HEK293 (cell line): ENCODE data around the gene SRPRB.

Experiments
- CTCF ChIA-PET: fragments of 350-600 bp; formaldehyde crosslinking; extraction: SDS; loops from one replicate; lab custom pipeline; 2021; ENCODE audit warnings: antibody characterized with exemption; lab: Yijun Ruan, JAX
- POLR2A ChIA-PET: fragments of 300-600 bp; formaldehyde crosslinking; extraction: SDS; loops from one replicate; lab custom pipeline; 2020; ENCODE audit warnings: antibody characterized with exemption, inconsistent platforms; lab: Yijun Ruan, JAX
- H3K27ac ChIP-seq: fragments of 200-500 bp; sonication (Bioruptor generic); 2 replicates; pipeline ENCODE4 v1.5.1; 2014; ENCODE audit warnings: low read depth, low read length, control low read depth, inconsistent platforms; ENCODE audit errors: extremely low read depth
- H3K36me3 ChIP-seq, 2 experiments: fragments of 200-500 bp in 1 of 2; sonication (Bioruptor generic) in 1 of 2; 1 replicate in 1 of 2; 2 replicates in 1 of 2; pipeline ENCODE4 v1.5.1; 2014 to 2017; ENCODE audit warnings: inconsistent platforms in 2 of 2, low read length in 2 of 2; ENCODE audit not compliant: control insufficient read depth in 2 of 2, insufficient read depth in 1 of 2
- H3K4me1 ChIP-seq: fragments of 200-500 bp; sonication (Bioruptor generic); 2 replicates; pipeline ENCODE4 v1.5.1; 2014; ENCODE audit warnings: mild to moderate bottlenecking, low read length, inconsistent platforms; ENCODE audit not compliant: control insufficient read depth, insufficient read depth
- H3K4me3 ChIP-seq: 2 replicates; pipeline ENCODE4 v1.5.1; 2011; ENCODE audit warnings: low read depth, mild to moderate bottlenecking, control low read depth, low read length, moderate library complexity
- H3K9me3 ChIP-seq: fragments of 200-500 bp; sonication (Bioruptor generic); 2 replicates; pipeline ENCODE4 v1.5.1; 2014; ENCODE audit warnings: low read depth, low read length, inconsistent platforms; ENCODE audit not compliant: control insufficient read depth, insufficient read depth
- HOXA7 ChIP-seq: sonication (generic); formaldehyde crosslinking; IDR thresholded peaks from 2 replicates; pipeline ENCODE4 v1.8.1; 2022; ENCODE audit warnings: missing genetic modification reagents, borderline replicate concordance
- INSM2 ChIP-seq: fragments of 450-650 bp; formaldehyde crosslinking; IDR thresholded peaks from 2 replicates; pipeline ENCODE4 v1.5.1; 2016; ENCODE audit warnings: missing biosample characterization, missing genetic modification characterization
- OSR2 ChIP-seq: fragments of 450-650 bp; formaldehyde crosslinking; IDR thresholded peaks from 2 replicates; pipeline ENCODE4 v1.5.1; 2016; ENCODE audit warnings: missing biosample characterization, missing genetic modification characterization
- SCRT1 ChIP-seq: fragments of 450-650 bp; formaldehyde crosslinking; IDR thresholded peaks from 2 replicates; pipeline ENCODE4 v1.5.1; 2016; ENCODE audit warnings: missing biosample characterization, missing genetic modification characterization, borderline replicate concordance
- SCRT2 ChIP-seq: fragments of 450-650 bp; formaldehyde crosslinking; IDR thresholded peaks from 2 replicates; pipeline ENCODE4 v1.5.1; 2016; ENCODE audit warnings: missing biosample characterization, missing genetic modification characterization
- TRIM28 ChIP-seq: IDR thresholded peaks from 2 replicates; pipeline ENCODE4 v1.6.1; 2011; ENCODE audit warnings: low read length, control low read depth, borderline replicate concordance
- YY2 ChIP-seq: fragments of 450-650 bp; formaldehyde crosslinking; IDR thresholded peaks from 2 replicates; pipeline ENCODE4 v1.5.1; 2016; ENCODE audit warnings: missing biosample characterization, missing genetic modification characterization
- ZBTB7A ChIP-seq: fragments of 450-650 bp; formaldehyde crosslinking; IDR thresholded peaks from 2 replicates; pipeline ENCODE4 v1.5.1; 2016; ENCODE audit warnings: low read depth, missing biosample characterization, missing genetic modification characterization
- ZEB2 ChIP-seq: fragments of 450-650 bp; formaldehyde crosslinking; IDR thresholded peaks from 2 replicates; pipeline ENCODE4 v1.5.1; 2016; ENCODE audit warnings: missing biosample characterization, missing genetic modification characterization
- ZNF10 ChIP-seq: fragments of 450-650 bp; formaldehyde crosslinking; IDR thresholded peaks from 2 replicates; pipeline ENCODE4 v1.5.1; 2017; ENCODE audit warnings: missing biosample characterization, missing genetic modification characterization
- ZNF112 ChIP-seq: fragments of 450-650 bp; formaldehyde crosslinking; IDR thresholded peaks from 2 replicates; pipeline ENCODE4 v1.5.0; 2017; ENCODE audit warnings: missing biosample characterization, missing genetic modification characterization
- ZNF132 ChIP-seq: fragments of 450-650 bp; formaldehyde crosslinking; IDR thresholded peaks from 2 replicates; pipeline ENCODE4 v1.5.1; 2017; ENCODE audit warnings: missing biosample characterization, missing genetic modification characterization, borderline replicate concordance
- ZNF211 ChIP-seq: fragments of 450-650 bp; formaldehyde crosslinking; IDR thresholded peaks from 2 replicates; pipeline ENCODE4 v1.5.1; 2016; ENCODE audit warnings: low read depth, missing biosample characterization, missing genetic modification characterization
- ZNF266 ChIP-seq: fragments of 450-650 bp; formaldehyde crosslinking; IDR thresholded peaks from 2 replicates; pipeline ENCODE4 v1.5.1; 2016; ENCODE audit warnings: missing biosample characterization, missing genetic modification characterization, low read depth
- ZNF280D ChIP-seq: fragments of 450-650 bp; formaldehyde crosslinking; IDR thresholded peaks from 2 replicates; pipeline ENCODE4 v1.5.1; 2016; ENCODE audit warnings: missing biosample characterization, missing genetic modification characterization
- ZNF37A ChIP-seq: fragments of 450-650 bp; IDR thresholded peaks from 2 replicates; pipeline ENCODE4 v1.5.1; 2018; ENCODE audit warnings: missing biosample characterization, missing genetic modification characterization
- ZNF398 ChIP-seq: fragments of 450-650 bp; formaldehyde crosslinking; IDR thresholded peaks from 2 replicates; pipeline ENCODE4 v1.5.1; 2017; ENCODE audit warnings: missing biosample characterization, missing genetic modification characterization
- ZNF548 ChIP-seq: fragments of 450-650 bp; formaldehyde crosslinking; IDR thresholded peaks from 2 replicates; pipeline ENCODE4 v1.5.1; 2016; ENCODE audit warnings: missing biosample characterization, missing genetic modification characterization
- ZNF549 ChIP-seq: fragments of 450-650 bp; IDR thresholded peaks from 2 replicates; pipeline ENCODE4 v1.5.1; 2018; ENCODE audit warnings: missing biosample characterization, missing genetic modification characterization, mild to moderate bottlenecking, inconsistent platforms, moderate library complexity
- ZNF660 ChIP-seq: fragments of 450-650 bp; IDR thresholded peaks from 2 replicates; pipeline ENCODE4 v1.5.1; 2018; ENCODE audit warnings: missing biosample characterization, mild to moderate bottlenecking, missing genetic modification characterization
- ZNF664 ChIP-seq: fragments of 450-650 bp; formaldehyde crosslinking; IDR thresholded peaks from 2 replicates; pipeline ENCODE4 v1.5.1; 2016; ENCODE audit warnings: missing biosample characterization, missing genetic modification characterization
- ZNF768 ChIP-seq: fragments of 450-650 bp; formaldehyde crosslinking; IDR thresholded peaks from 2 replicates; pipeline ENCODE4 v1.5.1; 2018; ENCODE audit warnings: missing biosample characterization, mild to moderate bottlenecking, missing genetic modification characterization
- ZNF830 ChIP-seq: fragments of 450-650 bp; IDR thresholded peaks from 2 replicates; pipeline ENCODE4 v1.5.0; 2018; ENCODE audit warnings: missing biosample characterization, missing genetic modification characterization, low read depth, mild to moderate bottlenecking, moderate library complexity
- TF ChIP-seq, protein P1 (sequence below): fragments of 450-650 bp; formaldehyde crosslinking; IDR thresholded peaks from 2 replicates; pipeline ENCODE4 v1.5.1; 2017; ENCODE audit warnings: missing biosample characterization, missing genetic modification characterization

Gene SRPRB

DNA sequence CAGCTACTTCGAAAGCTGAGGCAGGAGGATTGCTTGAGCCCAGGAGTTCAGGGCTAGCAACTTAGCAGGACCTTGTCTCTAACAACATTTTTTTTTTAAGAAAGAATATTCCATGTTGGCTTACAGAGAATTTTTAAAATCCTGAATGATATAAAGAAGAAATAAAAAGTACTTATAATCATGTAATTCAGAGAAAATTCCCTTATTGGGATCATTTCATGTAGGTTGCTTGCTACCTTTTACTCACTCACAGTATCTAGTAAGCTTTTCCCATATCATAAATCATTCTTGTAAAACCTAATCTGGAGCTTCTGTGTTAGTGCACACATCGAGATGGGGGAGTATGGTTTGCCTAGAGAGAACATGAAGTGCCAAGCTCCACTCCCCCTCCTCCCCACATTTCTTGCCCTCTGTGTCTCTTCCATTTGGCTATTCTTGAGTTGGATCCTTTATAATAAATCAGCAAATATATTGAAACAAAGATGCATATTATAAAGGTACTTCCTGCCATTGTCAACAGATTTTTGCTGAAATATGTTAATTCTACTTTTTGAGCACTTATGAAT lies 45.8 kb upstream of the SRPRB start (continued):
- no peak for TF ChIP-seq ZNF132 (tag by site-specific recombination)
- TF ChIP-seq SCRT2 (tag by site-specific recombination): no peak
- no peak for TF ChIP-seq INSM2
- no peak for TF ChIP-seq ZNF280D (tag by site-specific recombination)
- no peak for TF ChIP-seq OSR2
- TF ChIP-seq HOXA7 (CRISPR knock-in tag): no peak
- TF ChIP-seq ZNF266: no peak

- H3K27ac ChIP-seq: no peak overlapping the region
- H3K9me3 ChIP-seq: no peaks in the 10 kb centered on the region
- H3K36me3 ChIP-seq: no peaks in the 10 kb centered on the region
- no peak overlapping the region for H3K4me3 ChIP-seq
- H3K4me1 ChIP-seq: no peaks in the 10 kb centered on the region
- CTCF ChIA-PET: no interaction called here
- POLR2A ChIA-PET: no interaction called here
- TF ChIP-seq TRIM28: no peak
- TF ChIP-seq, protein P1, sequence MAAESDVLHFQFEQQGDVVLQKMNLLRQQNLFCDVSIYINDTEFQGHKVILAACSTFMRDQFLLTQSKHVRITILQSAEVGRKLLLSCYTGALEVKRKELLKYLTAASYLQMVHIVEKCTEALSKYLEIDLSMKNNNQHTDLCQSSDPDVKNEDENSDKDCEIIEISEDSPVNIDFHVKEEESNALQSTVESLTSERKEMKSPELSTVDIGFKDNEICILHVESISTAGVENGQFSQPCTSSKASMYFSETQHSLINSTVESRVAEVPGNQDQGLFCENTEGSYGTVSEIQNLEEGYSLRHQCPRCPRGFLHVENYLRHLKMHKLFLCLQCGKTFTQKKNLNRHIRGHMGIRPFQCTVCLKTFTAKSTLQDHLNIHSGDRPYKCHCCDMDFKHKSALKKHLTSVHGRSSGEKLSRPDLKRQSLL (tag by site-specific recombination): no peak
- TF ChIP-seq ZNF398 (tag by site-specific recombination): no peak
- no peak for TF ChIP-seq ZNF10
- no peak for TF ChIP-seq ZNF37A (tag by site-specific recombination)
- no peak for TF ChIP-seq SCRT1
- TF ChIP-seq ZNF211 (tag by site-specific recombination): no peak
- TF ChIP-seq ZNF830: no peak
- TF ChIP-seq ZNF664 (tag by site-specific recombination): no peak
- no peak for TF ChIP-seq YY2 (tag by site-specific recombination)
- no peak for TF ChIP-seq ZBTB7A (tag by site-specific recombination)
- no peak for TF ChIP-seq ZEB2
- no peak for TF ChIP-seq ZNF549
- TF ChIP-seq ZNF548 (tag by site-specific recombination): no peak
- TF ChIP-seq ZNF112 (tag by site-specific recombination): no peak
- TF ChIP-seq ZNF768 (tag by site-specific recombination): no peak
- TF ChIP-seq ZNF660 (tag by site-specific recombination): no peak
Observed at GRCh38 chr3:133760916-133761315, 44.7 kb upstream of the SRPRB start.
